ENCODE measurements around the gene SLC27A5. TPM values are rescaled to one million over a fixed set of nuclear protein-coding genes. Genes with fewer than 3 reads are reported as not detected.
"Not testable (repeated sequence)": the region's sequence is repeated elsewhere in the genome, so short reads cannot be mapped to it uniquely, and the experiment has no call there.

SLC27A5 gene
- total RNA-seq, 4 donors from 2014 or later: 10.6 to 22.4 (median 17.7) TPM

DNA sequence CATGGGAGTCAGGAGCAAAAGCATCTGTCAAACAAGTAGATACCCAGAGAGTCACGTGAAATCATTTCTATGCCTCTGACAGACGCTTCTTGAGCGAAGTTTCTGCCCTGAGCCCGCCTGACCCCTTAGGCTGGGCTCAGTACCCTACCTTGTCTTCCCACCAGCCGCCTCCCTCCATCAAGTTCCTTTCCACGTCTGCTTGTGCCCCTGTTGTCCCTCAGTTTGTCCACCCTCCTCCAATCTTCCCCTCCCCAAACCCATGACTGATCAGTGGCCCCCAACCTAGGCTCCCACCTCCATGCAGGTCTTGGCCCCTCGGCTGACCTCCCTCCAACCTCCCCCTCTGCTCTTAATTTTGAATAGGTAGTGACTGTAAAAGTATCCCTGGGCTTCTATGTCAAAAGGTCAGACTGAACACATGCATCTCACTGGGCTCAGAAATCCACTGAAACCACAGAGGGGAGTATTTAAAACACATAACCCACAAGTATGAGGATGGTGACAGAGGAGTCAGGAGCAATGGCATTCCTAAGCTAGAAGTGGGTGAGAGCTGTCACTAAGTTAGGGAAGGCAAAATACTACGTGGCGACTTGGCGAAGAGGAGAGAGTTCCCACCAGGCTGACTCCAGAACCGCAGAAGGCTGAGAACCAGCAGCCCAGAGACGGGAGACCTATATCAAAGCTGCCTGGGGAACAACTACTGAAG is 37.3 kb downstream of the SLC27A5 start:
- H3K36me3 ChIP-seq: peaks cover 18 to 26% of the 10 kb centered on the region in 2 donors
- intact Hi-C loops (cut with DNase I): no loop called here
- H3K4me3 ChIP-seq (replicated peaks in 1 of 3): no peak overlapping the region
- no peaks in the 10 kb centered on the region for H3K9me3 ChIP-seq
- 83 to 87% methylated on average over 12 of the region's 12 CpGs for WGBS, 2 donors
- no peaks in the 10 kb centered on the region for H3K27me3 ChIP-seq
- no peak overlapping the region for H3K27ac ChIP-seq
- peaks cover 16 to 21% of the 10 kb centered on the region in 2 donors for H3K4me1 ChIP-seq
- no peak for DNase-seq
- no peak for TF ChIP-seq POLR2A (IDR thresholded peaks at IDR 0.05)
- TF ChIP-seq, protein P1, sequence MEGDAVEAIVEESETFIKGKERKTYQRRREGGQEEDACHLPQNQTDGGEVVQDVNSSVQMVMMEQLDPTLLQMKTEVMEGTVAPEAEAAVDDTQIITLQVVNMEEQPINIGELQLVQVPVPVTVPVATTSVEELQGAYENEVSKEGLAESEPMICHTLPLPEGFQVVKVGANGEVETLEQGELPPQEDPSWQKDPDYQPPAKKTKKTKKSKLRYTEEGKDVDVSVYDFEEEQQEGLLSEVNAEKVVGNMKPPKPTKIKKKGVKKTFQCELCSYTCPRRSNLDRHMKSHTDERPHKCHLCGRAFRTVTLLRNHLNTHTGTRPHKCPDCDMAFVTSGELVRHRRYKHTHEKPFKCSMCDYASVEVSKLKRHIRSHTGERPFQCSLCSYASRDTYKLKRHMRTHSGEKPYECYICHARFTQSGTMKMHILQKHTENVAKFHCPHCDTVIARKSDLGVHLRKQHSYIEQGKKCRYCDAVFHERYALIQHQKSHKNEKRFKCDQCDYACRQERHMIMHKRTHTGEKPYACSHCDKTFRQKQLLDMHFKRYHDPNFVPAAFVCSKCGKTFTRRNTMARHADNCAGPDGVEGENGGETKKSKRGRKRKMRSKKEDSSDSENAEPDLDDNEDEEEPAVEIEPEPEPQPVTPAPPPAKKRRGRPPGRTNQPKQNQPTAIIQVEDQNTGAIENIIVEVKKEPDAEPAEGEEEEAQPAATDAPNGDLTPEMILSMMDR (IDR thresholded peaks at IDR 0.05): no peak

DNA sequence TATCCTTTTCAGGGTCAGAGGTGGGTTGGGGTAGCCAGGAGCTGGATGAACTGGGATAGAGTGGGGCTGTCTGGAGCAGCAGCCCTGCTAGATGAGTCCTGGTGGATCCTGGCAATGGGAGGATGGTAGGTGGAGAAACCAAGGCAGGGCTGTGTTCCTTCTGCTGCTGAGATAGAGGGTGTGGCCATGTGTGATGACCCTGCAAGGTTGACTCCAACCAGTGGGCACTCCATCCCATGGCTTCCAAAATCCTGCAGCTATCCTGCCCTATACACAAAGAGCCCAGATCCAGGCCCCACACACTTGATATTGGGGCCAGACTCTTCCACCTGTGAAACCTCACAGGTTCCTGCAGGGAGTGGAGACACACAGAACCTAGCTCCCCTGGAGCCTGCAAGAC is 38.0 kb downstream of the SLC27A5 start:
- H3K4me1 ChIP-seq: peaks cover 16 to 21% of the 10 kb centered on the region in 2 donors
- H3K27me3 ChIP-seq: no peaks in the 10 kb centered on the region
- TF ChIP-seq, protein P1 (IDR thresholded peaks at IDR 0.05): no peak
- no peak for TF ChIP-seq POLR2A (IDR thresholded peaks at IDR 0.05)
- H3K9me3 ChIP-seq: no peaks in the 10 kb centered on the region
- DNase-seq: no peak
- no peak overlapping the region for H3K4me3 ChIP-seq (replicated peaks in 1 of 3)
- no peak overlapping the region for H3K27ac ChIP-seq
- intact Hi-C loops (cut with DNase I): no loop called here
- peaks cover 18 to 28% of the 10 kb centered on the region in 2 donors for H3K36me3 ChIP-seq

DNA sequence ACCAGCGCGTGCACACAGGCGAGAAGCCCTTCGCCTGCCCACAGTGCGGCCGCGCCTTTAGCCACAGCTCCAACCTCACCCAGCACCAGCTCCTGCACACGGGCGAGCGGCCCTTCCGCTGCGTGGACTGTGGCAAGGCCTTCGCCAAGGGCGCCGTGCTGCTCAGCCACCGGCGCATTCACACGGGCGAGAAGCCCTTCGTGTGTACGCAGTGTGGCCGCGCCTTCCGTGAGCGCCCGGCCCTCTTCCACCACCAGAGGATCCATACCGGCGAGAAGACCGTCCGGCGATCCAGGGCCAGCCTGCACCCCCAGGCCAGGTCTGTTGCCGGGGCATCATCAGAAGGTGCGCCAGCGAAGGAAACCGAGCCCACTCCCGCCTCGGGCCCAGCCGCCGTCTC is 40.1 kb downstream of the SLC27A5 start:
- 96% methylated on average over 37 to 39 of the region's 39 CpGs for WGBS, 2 donors
- Histone ChIP-seq H3K9me3 (no peaks in the 10 kb centered on the region), H3K36me3 (peaks cover 18 to 28% of the 10 kb centered on the region in 2 donors), H3K4me1 (peaks cover 16 to 22% of the 10 kb centered on the region in 2 donors), H3K4me3 (replicated peaks in 1 of 3) (no peak overlapping the region), H3K27me3 (no peaks in the 10 kb centered on the region), H3K27ac (no peak overlapping the region)
- intact Hi-C loops (cut with DNase I): no loop called here
- TF ChIP-seq, protein P1 (IDR thresholded peaks at IDR 0.05): no peak
- TF ChIP-seq POLR2A (IDR thresholded peaks at IDR 0.05): no peak
- DNase-seq: no peak

DNA sequence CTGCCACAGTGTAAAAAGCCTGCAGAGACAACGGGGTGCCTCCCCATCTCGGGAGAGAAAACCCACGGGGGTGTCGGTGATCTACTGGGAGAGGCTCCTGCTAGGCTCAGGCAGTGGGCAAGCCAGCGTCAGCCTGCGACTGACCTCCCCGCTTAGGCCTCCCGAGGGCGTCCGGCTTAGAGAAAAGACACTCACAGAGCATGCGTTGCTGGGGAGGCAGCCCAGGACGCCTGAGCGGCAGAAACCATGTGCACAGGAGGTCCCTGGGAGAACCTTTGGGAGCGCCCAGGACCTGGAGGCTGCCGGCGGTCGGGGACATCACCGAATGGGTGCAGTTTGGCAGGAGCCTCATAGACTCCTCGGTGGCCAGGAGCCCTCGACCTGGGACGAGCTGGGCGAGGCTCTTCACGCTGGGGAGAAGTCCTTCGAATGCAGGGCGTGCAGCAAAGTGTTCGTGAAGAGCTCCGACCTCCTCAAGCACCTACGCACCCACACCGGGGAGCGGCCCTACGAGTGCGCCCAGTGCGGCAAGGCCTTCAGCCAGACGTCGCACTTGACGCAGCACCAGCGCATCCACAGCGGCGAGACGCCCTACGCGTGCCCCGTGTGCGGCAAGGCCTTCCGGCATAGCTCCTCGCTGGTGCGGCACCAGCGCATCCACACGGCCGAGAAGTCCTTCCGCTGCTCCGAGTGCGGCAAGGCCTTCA is 40.8 kb downstream of the SLC27A5 start:
- peaks cover 18 to 28% of the 10 kb centered on the region in 2 donors for H3K36me3 ChIP-seq
- H3K9me3 ChIP-seq; H3K27me3 ChIP-seq; intact Hi-C loops (cut with DNase I); H3K27ac ChIP-seq; H3K4me3 ChIP-seq (replicated peaks in 1 of 3); DNase-seq: not testable (repeated sequence)
- 94 to 96% methylated on average over 16 to 27 of the region's 53 CpGs for WGBS, 2 donors
- H3K4me1 ChIP-seq: peaks cover 17 to 18% of the 10 kb centered on the region in 2 donors

DNA sequence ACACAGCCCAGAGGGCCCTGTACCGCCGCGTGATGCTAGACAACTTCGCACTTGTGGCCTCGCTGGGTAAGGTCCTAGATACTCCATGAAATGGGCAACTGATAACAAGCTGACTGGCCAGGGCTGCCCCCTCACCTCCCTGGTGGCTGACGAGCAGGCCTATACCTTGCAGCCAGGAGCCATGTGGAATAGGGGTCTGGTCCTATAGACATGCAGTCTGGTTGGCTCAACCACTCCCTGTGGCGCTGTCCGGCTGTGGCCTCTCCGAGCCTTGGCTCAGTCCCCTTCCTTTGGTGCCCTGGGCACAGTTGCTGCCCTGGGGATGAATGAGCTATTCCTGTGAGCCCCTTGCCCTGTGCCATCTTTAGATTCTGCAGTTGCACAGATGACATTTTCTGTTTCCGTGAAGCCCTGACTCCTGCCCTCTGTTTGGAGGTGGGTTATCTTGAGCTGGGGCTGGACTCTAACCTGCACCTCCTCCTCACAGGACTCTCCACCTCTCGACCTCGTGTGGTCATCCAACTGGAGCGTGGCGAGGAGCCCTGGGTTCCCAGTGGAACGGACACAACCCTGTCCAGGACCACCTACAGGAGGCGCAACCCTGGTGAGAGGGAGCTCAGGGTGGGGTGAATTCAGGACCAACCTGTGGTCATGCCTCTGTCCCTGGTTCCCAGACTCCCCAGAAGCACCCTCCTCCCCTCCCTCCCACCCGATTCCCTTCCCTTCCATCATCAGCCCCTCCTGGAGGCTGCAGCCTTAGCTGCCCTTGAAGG is 42.4 kb downstream of the SLC27A5 start:
- WGBS, 2 donors: 91 to 93% methylated on average over 11 to 17 of the region's 17 CpGs
- Histone ChIP-seq H3K27me3 (no peaks in the 10 kb centered on the region), H3K36me3 (peaks cover 18 to 28% of the 10 kb centered on the region in 2 donors), H3K4me3 (replicated peaks in 1 of 3) (no peak overlapping the region), H3K4me1 (peaks cover 8 to 9% of the 10 kb centered on the region in 2 donors), H3K9me3 (no peaks in the 10 kb centered on the region), H3K27ac (no peak overlapping the region)
- TF ChIP-seq, protein P1 (IDR thresholded peaks at IDR 0.05): no peak
- no peak for TF ChIP-seq POLR2A (IDR thresholded peaks at IDR 0.05)
- DNase-seq: no peak
- intact Hi-C loops (cut with DNase I): no loop called here
